NB4 (cell line): ENCODE results near the gene UGT1A3.

ENCODE experiments used
- DNase-seq: peaks from one replicate; pipeline ENCODE4 v3.0.0; 2010; ENCODE audit warnings: low read depth
- H3K4me3 ChIP-seq: one replicate; pipeline ENCODE4 v1.5.1; 2011; ENCODE audit warnings: mild to moderate bottlenecking, low read depth, low read length, moderate library complexity
- CTCF ChIP-seq: IDR thresholded peaks from one replicate; pipeline ENCODE4 v1.5.1; 2012; ENCODE audit warnings: low read depth, low read length
- MYC ChIP-seq: IDR thresholded peaks from 2 replicates; pipeline ENCODE4 v1.6.1; 2011; ENCODE audit warnings: low read depth, low read length
- POLR2A ChIP-seq: IDR thresholded peaks from 2 replicates; pipeline ENCODE4 v1.6.1; 2011; ENCODE audit warnings: mild to moderate bottlenecking; ENCODE audit not compliant: insufficient read length; ENCODE audit errors: extremely low read depth
- TF ChIP-seq, protein P1 (sequence below): IDR thresholded peaks from 2 replicates; pipeline ENCODE4 v1.6.1; 2011; ENCODE audit warnings: low read depth, low read length

UGT1A3 gene

GRCh38 chr2:233688341-233688740, 40.5 kb upstream of the UGT1A3 start:
- DNase-seq, result no peak
- no peak overlapping the region for H3K4me3 ChIP-seq
- no peak for TF ChIP-seq POLR2A
- no peak for TF ChIP-seq CTCF
- TF ChIP-seq, protein P1, sequence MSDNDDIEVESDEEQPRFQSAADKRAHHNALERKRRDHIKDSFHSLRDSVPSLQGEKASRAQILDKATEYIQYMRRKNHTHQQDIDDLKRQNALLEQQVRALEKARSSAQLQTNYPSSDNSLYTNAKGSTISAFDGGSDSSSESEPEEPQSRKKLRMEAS, result no peak
- no peak for TF ChIP-seq MYC

GRCh38 chr2:233689031-233689430, 39.8 kb upstream of the UGT1A3 start:
- no peak for DNase-seq

DNA sequence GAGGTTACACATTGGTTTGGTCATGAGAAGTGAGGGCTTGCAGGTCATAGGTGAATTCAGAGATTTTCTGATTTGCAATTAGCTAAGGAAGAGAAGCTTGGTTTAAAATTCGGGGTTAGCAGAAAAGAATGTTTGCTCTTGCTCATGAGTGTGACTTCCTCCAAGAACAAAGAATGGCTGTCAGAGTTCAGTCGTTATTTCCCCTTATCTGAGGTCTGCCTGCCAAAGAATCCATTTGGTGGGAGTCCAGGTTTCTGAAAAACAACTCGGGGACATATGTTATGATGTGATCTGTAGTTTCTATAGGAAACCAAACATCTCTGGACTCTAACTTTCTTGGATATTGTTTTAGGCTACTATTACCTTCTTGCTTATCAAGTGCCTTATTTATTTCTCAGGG, 39.3 kb upstream of the UGT1A3 start:
- TF ChIP-seq MYC (no peak), POLR2A (no peak), CTCF (no peak)
- TF ChIP-seq, protein P1, result no peak
- no peak overlapping the region for H3K4me3 ChIP-seq
- no peak for DNase-seq

More at GRCh38 chr2:233689031-233689430, 39.8 kb upstream of the UGT1A3 start:
- no peak overlapping the region for H3K4me3 ChIP-seq
- no peak for TF ChIP-seq MYC
- TF ChIP-seq CTCF, result no peak
- no peak for TF ChIP-seq POLR2A
- TF ChIP-seq, protein P1, result no peak

- DNase-seq, result no peak
- TF ChIP-seq CTCF (no peak), POLR2A (no peak), MYC (no peak)
- TF ChIP-seq, protein P1, result no peak
- no peak overlapping the region for H3K4me3 ChIP-seq
These were observed 38.4 kb upstream of the UGT1A3 start for GRCh38 chr2:233690444-233690843.

DNA sequence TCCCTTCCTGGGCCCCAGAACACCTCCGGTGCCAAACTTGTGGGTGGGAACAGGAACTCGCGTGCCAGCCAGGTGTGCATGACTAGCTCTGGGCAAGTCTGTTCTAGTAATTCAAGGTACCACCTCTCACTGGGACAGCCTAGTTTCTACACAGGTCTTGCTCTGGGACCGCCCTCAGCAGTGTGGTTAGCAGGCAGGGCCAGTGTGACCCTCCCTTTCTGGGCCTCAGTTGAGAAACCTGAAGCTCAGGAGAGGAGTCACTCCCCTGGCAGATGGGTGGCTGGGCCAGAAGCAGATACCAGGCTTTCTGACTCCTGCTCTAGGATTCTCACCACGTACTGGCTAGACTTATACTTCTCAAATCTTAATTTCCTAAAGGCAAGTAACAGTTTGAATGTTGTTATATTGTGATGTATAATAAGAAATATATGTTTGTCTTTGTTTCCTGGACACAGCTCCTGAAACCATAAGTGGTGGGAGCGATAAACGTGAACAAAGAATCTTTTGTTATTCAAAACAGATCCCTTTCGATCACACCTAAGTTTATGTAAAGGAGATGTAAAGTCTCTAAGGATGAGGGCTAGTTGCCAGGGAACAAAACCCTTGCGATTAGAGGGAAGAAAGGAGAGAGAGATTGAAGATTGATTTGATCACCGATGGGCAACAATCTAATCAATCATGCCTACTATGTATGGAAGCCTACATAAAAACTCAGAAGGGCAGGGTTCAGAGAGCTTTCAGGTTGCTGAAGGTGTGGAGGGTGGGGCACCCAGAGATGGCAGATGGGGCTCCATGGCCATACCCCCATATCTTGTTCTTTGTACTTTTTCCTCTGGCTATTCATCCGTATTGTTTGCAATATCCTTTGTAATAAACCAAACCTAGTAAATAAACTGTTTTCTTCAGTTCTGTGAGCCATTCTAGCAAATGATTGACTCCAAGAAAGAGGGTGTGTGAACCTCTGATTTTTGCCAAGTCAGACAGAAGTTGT, 37.1 kb upstream of the UGT1A3 start:
- H3K4me3 ChIP-seq, result no peak overlapping the region
- TF ChIP-seq POLR2A, result no peak
- TF ChIP-seq, protein P1, result no peak
- no peak for TF ChIP-seq MYC
- TF ChIP-seq CTCF, result no peak
- DNase-seq, result no peak
